Transverse colon (tissue), 4 donors: ENCODE data around the gene ZNF385B.

ENCODE experiments used
- EP300 ChIP-seq: sonication (generic); formaldehyde crosslinking; IDR thresholded peaks from one replicate; pipeline ENCODE4 v1.6.1; 2017; ENCODE audit warnings: antibody characterized with exemption, low read depth
- POLR2A ChIP-seq: fragments of 450-650 bp; IDR thresholded peaks from one replicate; pipeline ENCODE4 v1.6.1; 2016; ENCODE audit warnings: antibody characterized with exemption, mild to moderate bottlenecking, moderate library complexity
- POLR2AphosphoS5 ChIP-seq, 3 donors: sonication (generic); formaldehyde crosslinking; IDR thresholded peaks; one replicate each; pipeline ENCODE4 v1.6.1; 2016; ENCODE audit warnings: antibody characterized with exemption in 3 of 3
- TF ChIP-seq, protein P1 (sequence below), 5 experiments: fragments of 200-600 bp in 3 of 5; fragments of 450-650 bp in 2 of 5; sonication (generic) in 3 of 5; IDR thresholded peaks; 1 replicate in 2 of 5; 2 replicates in 3 of 5; pipeline ENCODE4 v1.5.1; 2016 to 2017; ENCODE audit warnings: antibody characterized with exemption in 5 of 5, inconsistent platforms in 3 of 5, mild to moderate bottlenecking in 2 of 5, moderate library complexity in 1 of 5

DNA sequence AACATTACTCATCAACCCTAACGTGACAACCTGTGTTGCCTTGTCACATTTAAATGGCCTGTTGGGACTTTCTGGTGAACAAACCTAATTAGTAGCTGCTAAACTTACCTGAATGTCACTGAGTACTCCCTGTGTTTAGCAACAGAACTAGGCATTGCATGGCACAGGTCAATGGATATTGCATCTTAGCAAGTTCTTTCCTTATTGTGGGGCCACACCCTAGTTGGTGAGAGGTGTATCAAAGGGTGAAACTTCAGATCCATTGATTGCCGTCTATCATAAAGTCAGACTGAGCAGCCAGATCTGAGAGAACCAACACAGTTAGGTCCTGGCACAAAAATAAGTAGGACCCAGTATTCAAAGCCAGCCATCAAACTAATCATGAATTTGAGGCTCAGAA lies 29.8 kb upstream of the ZNF385B start:
- TF ChIP-seq, protein P1, sequence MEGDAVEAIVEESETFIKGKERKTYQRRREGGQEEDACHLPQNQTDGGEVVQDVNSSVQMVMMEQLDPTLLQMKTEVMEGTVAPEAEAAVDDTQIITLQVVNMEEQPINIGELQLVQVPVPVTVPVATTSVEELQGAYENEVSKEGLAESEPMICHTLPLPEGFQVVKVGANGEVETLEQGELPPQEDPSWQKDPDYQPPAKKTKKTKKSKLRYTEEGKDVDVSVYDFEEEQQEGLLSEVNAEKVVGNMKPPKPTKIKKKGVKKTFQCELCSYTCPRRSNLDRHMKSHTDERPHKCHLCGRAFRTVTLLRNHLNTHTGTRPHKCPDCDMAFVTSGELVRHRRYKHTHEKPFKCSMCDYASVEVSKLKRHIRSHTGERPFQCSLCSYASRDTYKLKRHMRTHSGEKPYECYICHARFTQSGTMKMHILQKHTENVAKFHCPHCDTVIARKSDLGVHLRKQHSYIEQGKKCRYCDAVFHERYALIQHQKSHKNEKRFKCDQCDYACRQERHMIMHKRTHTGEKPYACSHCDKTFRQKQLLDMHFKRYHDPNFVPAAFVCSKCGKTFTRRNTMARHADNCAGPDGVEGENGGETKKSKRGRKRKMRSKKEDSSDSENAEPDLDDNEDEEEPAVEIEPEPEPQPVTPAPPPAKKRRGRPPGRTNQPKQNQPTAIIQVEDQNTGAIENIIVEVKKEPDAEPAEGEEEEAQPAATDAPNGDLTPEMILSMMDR (IDR thresholded peaks at IDR 0.05): no peak
- TF ChIP-seq POLR2A: no peak
- peak in 1 of 3 donors; percentile 46 for TF ChIP-seq POLR2AphosphoS5 (IDR thresholded peaks at IDR 0.05)
- peak; percentile 6 for TF ChIP-seq EP300
